CD4-positive, alpha-beta T cell (primary cell): ENCODE results near the gene RUNX2. TPM values are rescaled to one million over a fixed set of nuclear protein-coding genes. Genes with fewer than 3 reads are reported as not detected.
"Not testable (repeated sequence)": the region's sequence is repeated elsewhere in the genome, so short reads cannot be mapped to it uniquely, and the experiment has no call there.

Experiments
- ATAC-seq: fragments of 200-7000 bp; cut with Tn5 transposase; one replicate; pipeline ENCODE4 v1.10.0; 2022; ENCODE audit warnings: mild to moderate bottlenecking; ENCODE audit not compliant: poor library complexity
- CTCF ChIA-PET: fragments of 350-600 bp; sonication (Branson Sonifier 250); formaldehyde crosslinking; loops from one replicate; lab custom pipeline; 2021; ENCODE audit warnings: antibody characterized with exemption, inconsistent platforms; lab: Charles Lee
- POLR2A ChIA-PET: fragments of 350-600 bp; sonication (Branson Sonifier 250); formaldehyde crosslinking; loops from one replicate; lab custom pipeline; 2021; ENCODE audit warnings: antibody characterized with exemption, inconsistent platforms; lab: Charles Lee
- DNase-seq, 14 experiments: peaks; one replicate each; pipeline ENCODE4 v3.0.0-alpha.2; 2013 to 2020; ENCODE audit warnings: mixed read lengths in 2 of 14
- H3K27ac ChIP-seq, 2 donors: one replicate each; pipeline versions ENCODE4 v1.5.1 to v1.7.0; 2013; ENCODE audit warnings: low read length in 2 of 2, low read depth in 1 of 2, mild to moderate bottlenecking in 1 of 2
- H3K27me3 ChIP-seq, 2 experiments: 1 replicate in 1 of 2; 2 replicates in 1 of 2; pipeline versions ENCODE4 v1.6.1 to v1.7.0; 2013; ENCODE audit warnings: low read length in 2 of 2, control low read depth in 1 of 2, mild to moderate bottlenecking in 1 of 2, moderate library complexity in 1 of 2; ENCODE audit not compliant: insufficient read depth in 2 of 2, control insufficient read depth in 1 of 2
- H3K36me3 ChIP-seq: one replicate; pipeline ENCODE4 v1.6.1; 2013; ENCODE audit warnings: low read length, control low read depth; ENCODE audit not compliant: insufficient read depth
- H3K4me1 ChIP-seq: one replicate; pipeline ENCODE4 v1.6.1; 2013; ENCODE audit warnings: low read length, control low read depth; ENCODE audit not compliant: insufficient read depth
- H3K4me3 ChIP-seq: one replicate; pipeline ENCODE4 v1.5.1; 2013; ENCODE audit warnings: mild to moderate bottlenecking, low read length, moderate library complexity
- H3K9me3 ChIP-seq, 2 experiments: 1 replicate in 1 of 2; 2 replicates in 1 of 2; pipeline versions ENCODE4 v1.6.1 to v1.7.0; 2013; ENCODE audit warnings: low read length in 2 of 2, mild to moderate bottlenecking in 2 of 2, control low read depth in 1 of 2, moderate library complexity in 1 of 2; ENCODE audit not compliant: control insufficient read depth in 1 of 2, insufficient read depth in 1 of 2
- H3K27ac Mint-ChIP-seq: one replicate; pipeline ENCODE4 v1.8.0; 2020; ENCODE audit warnings: mixed read lengths
- H3K27me3 Mint-ChIP-seq: one replicate; pipeline ENCODE4 v1.8.0; 2021; ENCODE audit warnings: mixed read lengths
- H3K36me3 Mint-ChIP-seq: one replicate; pipeline ENCODE4 v1.8.0; 2021; ENCODE audit warnings: low read depth, mixed read lengths
- H3K4me1 Mint-ChIP-seq: one replicate; pipeline ENCODE4 v1.8.0; 2021; ENCODE audit warnings: low read depth, mixed read lengths
- H3K4me3 Mint-ChIP-seq: one replicate; pipeline ENCODE4 v1.8.0; 2020; ENCODE audit warnings: mild to moderate bottlenecking, mixed read lengths
- H3K9me3 Mint-ChIP-seq: one replicate; pipeline ENCODE4 v1.8.0; 2020; ENCODE audit warnings: mixed read lengths
- intact Hi-C, 2 experiments: fragments of 100-400 bp; cut with DNase I in 1 of 2; cut with micrococcal nuclease in 1 of 2; formaldehyde crosslinking; loops; one replicate each; pipeline versions ENCODE4 v1.15.1 to v1.9.0; 2023 to 2025; cut with DNase I, micrococcal nuclease
- total RNA-seq, 174 experiments: library from RNA in 2 of 174; stranded (reverse) in 2 of 174; gene quantifications; one replicate each; pipeline ENCODE4 v1.2.3 and lab custom pipeline; 2021 to 2026
- TF ChIP-seq, protein P1 (sequence below): fragments of 200-600 bp; IDR thresholded peaks from one replicate; pipeline ENCODE4 v1.8.0; 2022; ENCODE audit warnings: antibody characterized with exemption, mild to moderate bottlenecking

RUNX2 gene
- total RNA-seq, 2 experiments from 2014 or later, result 17.5 to 18.0 TPM

DNA sequence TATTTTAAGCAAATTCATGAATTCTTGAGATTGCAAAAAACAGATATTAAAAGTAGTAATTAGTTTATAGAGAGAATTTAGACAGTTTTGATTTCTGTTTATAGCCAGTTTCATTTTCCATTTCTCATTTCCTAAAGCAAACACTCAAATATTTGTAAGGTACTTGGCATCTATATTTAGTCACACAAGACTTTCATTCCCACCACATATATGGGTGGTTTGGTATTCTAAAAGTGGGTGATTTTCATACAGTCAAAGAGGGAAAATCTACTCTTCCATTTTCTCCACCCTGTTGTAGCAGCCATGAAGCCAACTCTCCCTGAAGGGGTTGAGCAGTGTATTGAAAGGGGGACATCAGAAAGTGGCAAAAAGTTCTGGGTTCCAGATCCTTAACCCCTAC lies 230.7 kb downstream of the RUNX2 start:
- Histone ChIP-seq H3K4me1 (no peaks in the 10 kb centered on the region), H3K36me3 (no peaks in the 10 kb centered on the region), H3K9me3 (no peaks in the 10 kb centered on the region), H3K27me3 (no peaks in the 10 kb centered on the region), H3K4me3 (no peak overlapping the region), H3K27ac (no peak overlapping the region)
- no peak overlapping the region for H3K4me3 Mint-ChIP-seq
- CTCF ChIA-PET, result no interaction called here
- no peaks in the 10 kb centered on the region for H3K36me3 Mint-ChIP-seq
- ATAC-seq, result no peak
- DNase-seq, result no peak
- no peak overlapping the region for H3K27ac Mint-ChIP-seq
- intact Hi-C loops, result no loop called here
- H3K9me3 Mint-ChIP-seq, result no peaks in the 10 kb centered on the region
- H3K27me3 Mint-ChIP-seq, result no peaks in the 10 kb centered on the region
- TF ChIP-seq, protein P1, sequence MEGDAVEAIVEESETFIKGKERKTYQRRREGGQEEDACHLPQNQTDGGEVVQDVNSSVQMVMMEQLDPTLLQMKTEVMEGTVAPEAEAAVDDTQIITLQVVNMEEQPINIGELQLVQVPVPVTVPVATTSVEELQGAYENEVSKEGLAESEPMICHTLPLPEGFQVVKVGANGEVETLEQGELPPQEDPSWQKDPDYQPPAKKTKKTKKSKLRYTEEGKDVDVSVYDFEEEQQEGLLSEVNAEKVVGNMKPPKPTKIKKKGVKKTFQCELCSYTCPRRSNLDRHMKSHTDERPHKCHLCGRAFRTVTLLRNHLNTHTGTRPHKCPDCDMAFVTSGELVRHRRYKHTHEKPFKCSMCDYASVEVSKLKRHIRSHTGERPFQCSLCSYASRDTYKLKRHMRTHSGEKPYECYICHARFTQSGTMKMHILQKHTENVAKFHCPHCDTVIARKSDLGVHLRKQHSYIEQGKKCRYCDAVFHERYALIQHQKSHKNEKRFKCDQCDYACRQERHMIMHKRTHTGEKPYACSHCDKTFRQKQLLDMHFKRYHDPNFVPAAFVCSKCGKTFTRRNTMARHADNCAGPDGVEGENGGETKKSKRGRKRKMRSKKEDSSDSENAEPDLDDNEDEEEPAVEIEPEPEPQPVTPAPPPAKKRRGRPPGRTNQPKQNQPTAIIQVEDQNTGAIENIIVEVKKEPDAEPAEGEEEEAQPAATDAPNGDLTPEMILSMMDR, result no peak
- peaks cover 26% of the 10 kb centered on the region for H3K4me1 Mint-ChIP-seq
- POLR2A ChIA-PET, result no interaction called here

DNA sequence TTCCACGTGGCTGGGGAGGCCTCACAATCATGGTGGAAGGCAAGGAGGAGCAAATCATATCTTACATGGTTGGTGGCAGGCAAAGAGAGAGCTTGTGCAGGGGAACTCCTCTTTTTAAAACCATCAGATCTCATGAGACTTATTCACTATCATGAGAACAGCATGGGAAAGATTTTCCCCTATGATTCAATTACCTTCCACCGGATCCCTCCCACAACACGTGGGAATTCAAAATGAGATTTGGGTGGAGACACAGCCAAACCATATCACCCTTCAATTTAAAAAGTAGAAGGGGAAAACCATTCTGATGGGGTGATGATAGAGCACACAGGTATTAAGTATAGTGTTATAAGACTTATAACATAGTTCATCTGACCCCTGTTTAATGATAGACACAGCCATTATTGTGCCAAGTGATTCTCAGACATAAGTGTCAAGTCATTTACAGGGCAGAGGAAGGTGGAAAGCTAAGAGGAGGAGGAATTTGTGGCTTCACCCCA lies 232.2 kb downstream of the RUNX2 start:
- intact Hi-C loops, result loop anchor here in 1 of 2 experiments (2.0 kb wide), 1 partner anchor 18 kb away; no protein-coding TSS in a partner anchor

DNA sequence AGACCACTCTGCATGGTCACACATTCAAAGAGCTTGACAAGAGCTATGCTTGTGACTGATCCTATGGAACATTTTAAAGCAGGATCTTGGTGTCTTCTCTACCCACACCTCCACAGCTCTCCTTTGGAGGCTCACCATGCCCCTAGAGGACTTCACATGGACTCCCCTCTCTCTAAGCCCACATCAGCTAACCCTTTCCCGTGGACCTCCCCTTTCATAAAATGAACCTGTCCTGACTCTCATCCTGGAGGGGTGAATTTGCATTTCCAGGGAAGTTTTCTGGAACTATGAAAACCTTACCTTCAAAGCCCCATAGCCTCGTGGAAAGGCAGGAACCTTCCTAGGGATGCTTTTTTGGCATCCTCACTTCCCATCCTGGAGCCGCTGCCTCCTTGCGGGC lies 234.0 kb downstream of the RUNX2 start:
- no peak overlapping the region for H3K27ac Mint-ChIP-seq
- Histone ChIP-seq H3K9me3 (no peaks in the 10 kb centered on the region), H3K27ac (no peak overlapping the region), H3K4me3 (no peak overlapping the region), H3K36me3 (no peaks in the 10 kb centered on the region), H3K4me1 (no peaks in the 10 kb centered on the region), H3K27me3 (no peaks in the 10 kb centered on the region)
- DNase-seq (no peak), ATAC-seq (no peak)
- intact Hi-C loops, result no loop called here
- no peak overlapping the region for H3K4me3 Mint-ChIP-seq
- H3K9me3 Mint-ChIP-seq, result no peaks in the 10 kb centered on the region
- peaks cover 8% of the 10 kb centered on the region for H3K4me1 Mint-ChIP-seq
- ChIA-PET CTCF (no interaction called here), POLR2A (no interaction called here)
- H3K36me3 Mint-ChIP-seq, result no peaks in the 10 kb centered on the region
- TF ChIP-seq, protein P1, result no peak
- H3K27me3 Mint-ChIP-seq, result no peaks in the 10 kb centered on the region

More for the DNA sequence above, 232.2 kb downstream of the RUNX2 start:
- DNase-seq, H3K36me3 Mint-ChIP-seq, H3K27me3 Mint-ChIP-seq, H3K27ac ChIP-seq, H3K27ac Mint-ChIP-seq, H3K4me3 ChIP-seq, H3K9me3 Mint-ChIP-seq, H3K27me3 ChIP-seq, H3K4me1 ChIP-seq, H3K9me3 ChIP-seq, ATAC-seq, POLR2A ChIA-PET, H3K36me3 ChIP-seq, H3K4me3 Mint-ChIP-seq: not testable (repeated sequence)
- CTCF ChIA-PET, result interaction anchor here (1.0 kb wide), 1 partner anchor 31 kb away, joined by 5 read pairs; no protein-coding TSS in a partner anchor
- peaks cover 11% of the 10 kb centered on the region for H3K4me1 Mint-ChIP-seq

DNA sequence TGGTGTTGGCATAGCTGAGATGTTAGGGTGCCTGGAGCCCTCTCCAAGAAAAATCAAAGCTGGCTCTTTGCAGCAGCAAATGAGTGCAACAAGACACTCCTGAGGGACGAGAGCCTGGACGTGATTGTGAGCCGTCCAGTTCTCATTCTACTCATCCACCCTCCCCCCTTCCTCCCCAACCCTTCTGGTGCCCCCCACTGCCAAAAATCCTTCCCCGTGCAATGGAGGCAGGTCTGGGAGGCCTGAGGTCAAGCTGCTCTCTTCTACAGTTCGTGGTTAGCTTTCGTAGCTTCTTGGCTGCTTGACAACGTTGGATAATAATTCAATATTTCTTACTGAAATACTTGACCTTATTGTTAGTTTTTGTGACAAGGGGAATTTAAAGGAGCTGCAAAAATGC lies 234.9 kb downstream of the RUNX2 start:
- no peak for ATAC-seq
- H3K4me1 Mint-ChIP-seq, result peaks cover 5% of the 10 kb centered on the region
- H3K27me3 ChIP-seq, result no peaks in the 10 kb centered on the region
- intact Hi-C loops, result no loop called here
- H3K27ac ChIP-seq, result no peak overlapping the region
- ChIA-PET CTCF (no interaction called here), POLR2A (interaction anchor here (1.0 kb wide), 1 partner anchor 8 kb away, joined by 3 read pairs; no protein-coding TSS in a partner anchor)
- no peak overlapping the region for H3K4me3 Mint-ChIP-seq
- no peak for DNase-seq
- H3K27me3 Mint-ChIP-seq, result no peaks in the 10 kb centered on the region
- no peaks in the 10 kb centered on the region for H3K36me3 ChIP-seq
- H3K4me1 ChIP-seq, result no peaks in the 10 kb centered on the region
- H3K4me3 ChIP-seq, result no peak overlapping the region
- H3K27ac Mint-ChIP-seq, result no peak overlapping the region
- TF ChIP-seq, protein P1, result no peak
- no peaks in the 10 kb centered on the region for H3K36me3 Mint-ChIP-seq
- H3K9me3 ChIP-seq, result no peaks in the 10 kb centered on the region
- no peaks in the 10 kb centered on the region for H3K9me3 Mint-ChIP-seq
